ENCODE data around the gene MAPK8IP3.

GRCh38 chr16:1691276-1691675 lies 14.7 kb upstream of the MAPK8IP3 start:
- no peak for TF ChIP-seq FOXM1 (IDR thresholded peaks at IDR 0.05; ENCODE audit: low read depth)
- TF ChIP-seq FOXM1 (CRISPR knock-in tag; IDR thresholded peaks at IDR 0.05; ENCODE audit: low read depth) = no peak
- no peak for TF ChIP-seq ZNF830 (CRISPR knock-in tag; IDR thresholded peaks at IDR 0.05)
- no peak for TF ChIP-seq SREBF1 (IDR thresholded peaks at IDR 0.05; ENCODE audit: borderline replicate concordance, low read depth, low read length)
- no peak for TF ChIP-seq RFX5 (IDR thresholded peaks at IDR 0.05; ENCODE audit: low read depth, low read length)
- no peak for TF ChIP-seq ZHX1 (conservative IDR thresholded peaks at IDR 0.05; ENCODE audit: low read length)
- no peak for TF ChIP-seq SP1 (CRISPR knock-in tag; IDR thresholded peaks at IDR 0.05)
- TF ChIP-seq PTBP1 (IDR thresholded peaks at IDR 0.05; ENCODE audit: low read depth, low read length) = no peak
- no peak for TF ChIP-seq SP2 (IDR thresholded peaks at IDR 0.05; ENCODE audit: extremely low read depth, low read depth, low read length, poor library complexity, severe bottlenecking)
- TF ChIP-seq NFYB (IDR thresholded peaks at IDR 0.05; ENCODE audit: extremely low read depth, insufficient read length) = no peak
